HFFc6 (cell line): ENCODE data around the gene R3HDM4. TPM values are rescaled to one million over a fixed set of nuclear protein-coding genes. Genes with fewer than 3 reads are reported as not detected.
A peak's percentile ranks its signal among the peaks of the same experiment; 100 is the strongest.
"Not testable (repeated sequence)": the region's sequence is repeated elsewhere in the genome, so short reads cannot be mapped to it uniquely, and the experiment has no call there.

Experiments used
- DNase-seq: peaks from one replicate; pipeline ENCODE4 v3.0.0-alpha.2; 2018
- H3K27ac Mint-ChIP-seq: 2 replicates; pipeline ENCODE4 v1.8.0; 2020; ENCODE audit warnings: mild to moderate bottlenecking, mixed read lengths
- H3K27me3 Mint-ChIP-seq: 2 replicates; pipeline ENCODE4 v1.8.0; 2021; ENCODE audit warnings: mild to moderate bottlenecking, moderate library complexity, mixed read lengths; ENCODE audit not compliant: insufficient read depth
- H3K36me3 Mint-ChIP-seq: 2 replicates; pipeline ENCODE4 v1.8.0; 2021; ENCODE audit warnings: low read depth, mixed read lengths
- H3K4me1 Mint-ChIP-seq: 2 replicates; pipeline ENCODE4 v1.8.0; 2020; ENCODE audit warnings: low read depth, mixed read lengths
- H3K4me3 Mint-ChIP-seq: 2 replicates; pipeline ENCODE4 v1.8.0; 2020; ENCODE audit warnings: mild to moderate bottlenecking, moderate library complexity, mixed read lengths
- H3K9me3 Mint-ChIP-seq: 2 replicates; pipeline ENCODE4 v1.8.0; 2020; ENCODE audit warnings: mild to moderate bottlenecking, mixed read lengths
- total RNA-seq, 6 experiments: library from RNA; stranded (reverse); fragmentation: NEBNext Ultra II Directional; extraction: Animal tissue kit (Norgen Biotek cat#: 25700); gene quantifications; 2 replicates in 1 of 6; 3 replicates in 5 of 6; pipeline ENCODE4 v1.2.3, GENCODE V29; 2021
- TF ChIP-seq, protein P1 (sequence below): fragments of 200-600 bp; sonication (generic); IDR thresholded peaks from 2 replicates; pipeline ENCODE4 v1.5.0; 2021; ENCODE audit warnings: antibody characterized with exemption, mild to moderate bottlenecking

The R3HDM4 gene
- total RNA-seq, 6 experiments from 2014 or later = 41.9 to 53.4 (median 45.9) TPM

DNA sequence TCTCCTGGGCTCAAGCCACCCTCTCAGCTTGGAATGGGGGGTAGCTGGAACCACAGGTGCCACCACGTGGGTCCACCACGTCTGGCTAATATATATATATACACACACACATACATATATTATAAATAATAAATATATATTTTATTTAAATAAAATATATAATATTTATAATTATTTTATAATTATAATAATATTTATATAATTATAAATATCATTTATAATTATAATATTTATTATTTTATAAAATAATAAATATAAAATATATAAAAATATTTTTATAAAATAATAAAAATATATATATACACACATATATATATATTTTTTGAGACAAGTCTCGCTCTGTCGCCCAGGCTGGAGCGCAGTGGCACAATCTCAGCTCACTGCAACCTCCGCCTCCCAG, 58.5 kb downstream of the R3HDM4 start:
- Mint-ChIP-seq H3K36me3 (no peaks in the 10 kb centered on the region), H3K27me3 (peaks cover 4% of the 10 kb centered on the region; the same call in 1 of the 2 replicates), H3K4me3 (no peak overlapping the region), H3K9me3 (no peaks in the 10 kb centered on the region), H3K27ac (no peak overlapping the region), H3K4me1 (no peaks in the 10 kb centered on the region)
- DNase-seq = no peak
- TF ChIP-seq, protein P1, sequence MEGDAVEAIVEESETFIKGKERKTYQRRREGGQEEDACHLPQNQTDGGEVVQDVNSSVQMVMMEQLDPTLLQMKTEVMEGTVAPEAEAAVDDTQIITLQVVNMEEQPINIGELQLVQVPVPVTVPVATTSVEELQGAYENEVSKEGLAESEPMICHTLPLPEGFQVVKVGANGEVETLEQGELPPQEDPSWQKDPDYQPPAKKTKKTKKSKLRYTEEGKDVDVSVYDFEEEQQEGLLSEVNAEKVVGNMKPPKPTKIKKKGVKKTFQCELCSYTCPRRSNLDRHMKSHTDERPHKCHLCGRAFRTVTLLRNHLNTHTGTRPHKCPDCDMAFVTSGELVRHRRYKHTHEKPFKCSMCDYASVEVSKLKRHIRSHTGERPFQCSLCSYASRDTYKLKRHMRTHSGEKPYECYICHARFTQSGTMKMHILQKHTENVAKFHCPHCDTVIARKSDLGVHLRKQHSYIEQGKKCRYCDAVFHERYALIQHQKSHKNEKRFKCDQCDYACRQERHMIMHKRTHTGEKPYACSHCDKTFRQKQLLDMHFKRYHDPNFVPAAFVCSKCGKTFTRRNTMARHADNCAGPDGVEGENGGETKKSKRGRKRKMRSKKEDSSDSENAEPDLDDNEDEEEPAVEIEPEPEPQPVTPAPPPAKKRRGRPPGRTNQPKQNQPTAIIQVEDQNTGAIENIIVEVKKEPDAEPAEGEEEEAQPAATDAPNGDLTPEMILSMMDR = no peak

DNA sequence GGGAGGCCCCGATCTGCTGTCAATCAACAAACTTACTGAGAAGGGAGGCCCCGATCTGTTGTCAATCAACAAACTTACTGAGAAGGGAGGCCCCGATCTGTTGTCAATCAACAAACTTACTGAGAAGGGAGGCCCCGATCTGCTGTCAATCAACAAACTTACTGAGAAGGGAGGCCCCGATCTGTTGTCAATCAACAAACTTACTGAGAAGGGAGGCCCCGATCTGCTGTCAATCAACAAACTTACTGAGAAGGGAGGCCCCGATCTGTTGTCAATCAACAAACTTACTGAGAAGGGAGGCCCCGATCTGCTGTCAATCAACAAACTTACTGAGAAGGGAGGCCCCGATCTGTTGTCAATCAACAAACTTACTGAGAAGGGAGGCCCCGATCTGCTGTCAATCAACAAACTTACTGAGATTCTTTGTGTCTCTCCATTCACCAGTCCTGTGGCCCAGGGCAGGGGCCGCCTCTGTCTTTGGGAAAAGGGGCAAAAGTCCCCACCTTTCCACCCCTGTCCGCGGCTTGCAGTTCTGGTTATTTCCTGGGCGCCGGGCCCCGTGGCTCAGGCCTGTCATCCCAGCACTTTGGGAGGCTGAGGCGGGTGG, 59.3 kb downstream of the R3HDM4 start:
- not testable (repeated sequence) for H3K9me3 Mint-ChIP-seq, H3K27me3 Mint-ChIP-seq, H3K36me3 Mint-ChIP-seq, H3K4me1 Mint-ChIP-seq, H3K27ac Mint-ChIP-seq, DNase-seq, H3K4me3 Mint-ChIP-seq

DNA sequence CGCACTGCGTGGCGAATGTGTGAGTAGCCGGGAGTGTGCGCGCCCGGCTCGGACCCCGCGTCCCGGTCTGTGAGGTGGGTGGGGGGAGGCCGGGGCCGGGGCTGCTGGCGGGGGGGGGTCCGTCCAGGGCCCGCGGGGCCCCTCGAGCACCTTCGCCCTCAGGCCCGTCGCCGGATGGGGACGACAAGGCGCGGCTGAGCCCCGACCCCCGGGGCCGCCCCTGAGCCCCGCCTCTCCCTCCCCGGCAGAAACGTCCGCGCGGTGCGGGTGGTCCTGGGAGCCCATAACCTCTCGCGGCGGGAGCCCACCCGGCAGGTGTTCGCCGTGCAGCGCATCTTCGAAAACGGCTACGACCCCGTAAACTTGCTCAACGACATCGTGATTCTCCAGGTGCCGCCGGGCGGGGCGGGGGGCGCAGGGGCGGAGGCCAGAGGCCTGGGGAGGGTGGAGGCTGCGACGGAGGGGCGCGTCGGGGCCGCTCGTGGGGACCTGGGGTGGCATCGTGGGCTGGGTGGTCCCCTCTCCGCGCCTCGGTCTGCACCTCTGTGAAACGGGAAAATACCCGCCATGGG, 59.9 kb downstream of the R3HDM4 start:
- no peaks in the 10 kb centered on the region for H3K9me3 Mint-ChIP-seq
- no peak for DNase-seq

DNA sequence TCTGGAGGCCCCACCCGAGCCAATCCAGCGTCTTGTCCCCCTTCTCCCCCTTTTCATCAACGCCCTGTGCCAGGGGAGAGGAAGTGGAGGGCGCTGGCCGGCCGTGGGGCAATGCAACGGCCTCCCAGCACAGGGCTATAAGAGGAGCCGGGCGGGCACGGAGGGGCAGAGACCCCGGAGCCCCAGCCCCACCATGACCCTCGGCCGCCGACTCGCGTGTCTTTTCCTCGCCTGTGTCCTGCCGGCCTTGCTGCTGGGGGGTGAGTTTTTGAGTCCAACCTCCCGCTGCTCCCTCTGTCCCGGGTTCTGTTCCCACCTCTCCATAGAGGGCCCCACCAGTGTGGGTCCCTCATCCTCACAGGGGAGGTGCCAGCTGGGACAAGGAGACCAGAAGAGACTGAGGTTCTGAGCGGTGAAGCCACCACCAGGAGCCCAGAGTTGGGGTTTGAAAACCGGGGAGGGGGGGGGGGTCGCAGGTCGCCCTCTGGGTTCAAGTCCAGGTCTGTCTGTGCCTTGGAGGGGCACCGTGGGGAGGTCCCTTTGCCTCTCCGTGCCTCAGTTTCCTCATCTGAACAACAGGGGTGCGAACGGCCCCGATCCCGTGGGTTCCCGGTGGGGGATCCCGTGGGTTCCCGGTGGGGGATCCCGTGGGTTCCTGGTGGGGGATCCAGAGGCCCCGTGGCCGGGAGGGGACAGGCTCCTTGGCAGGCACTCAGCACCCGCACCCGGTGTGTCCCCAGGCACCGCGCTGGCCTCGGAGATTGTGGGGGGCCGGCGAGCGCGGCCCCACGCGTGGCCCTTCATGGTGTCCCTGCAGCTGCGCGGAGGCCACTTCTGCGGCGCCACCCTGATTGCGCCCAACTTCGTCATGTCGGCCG, 60.6 kb downstream of the R3HDM4 start, which contains the start of gene ELANE:
TSS of gene ELANE (plus strand) at position 168 of the 878 bp plus-strand sequence. CDS start at position 194, 26 bp downstream.
- DNase-seq = no peak
- Mint-ChIP-seq H3K27ac (no peak within 1 kb of the TSS; the same call in 1 of the 2 replicates), H3K4me3 (no peak within 1 kb of the TSS), H3K4me1 (no peaks in the 10 kb centered on the region), H3K9me3 (no peaks in the 10 kb centered on the region), H3K36me3 (no peaks in the 10 kb centered on the region), H3K27me3 (peaks cover under 1% of the 10 kb centered on the region; the same call in 1 of the 2 replicates)
- TF ChIP-seq, protein P1 = no peak

More for the DNA sequence above, 59.9 kb downstream of the R3HDM4 start:
- H3K27me3 Mint-ChIP-seq = no peaks in the 10 kb centered on the region; the same call in 1 of the 2 replicates
- no peak overlapping the region for H3K27ac Mint-ChIP-seq
- H3K4me3 Mint-ChIP-seq = no peak overlapping the region
- H3K36me3 Mint-ChIP-seq = no peaks in the 10 kb centered on the region
- TF ChIP-seq, protein P1 = no peak
- no peaks in the 10 kb centered on the region for H3K4me1 Mint-ChIP-seq

DNA sequence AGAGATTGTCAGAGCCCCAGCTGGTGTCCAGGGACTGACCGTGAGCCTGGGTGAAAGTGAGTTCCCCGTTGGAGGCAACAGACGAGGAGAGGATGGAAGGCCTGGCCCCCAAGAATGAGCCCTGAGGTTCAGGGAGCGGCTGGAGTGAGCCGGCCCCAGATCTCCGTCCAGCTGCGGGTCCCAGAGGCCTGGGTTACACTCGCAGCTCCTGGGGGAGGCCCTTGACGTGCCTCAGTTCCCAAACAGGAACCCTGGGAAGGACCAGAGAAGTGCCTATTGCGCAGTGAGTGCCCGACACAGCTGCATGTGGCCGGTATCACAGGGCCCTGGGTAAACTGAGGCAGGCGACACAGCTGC, 62.1 kb downstream of the R3HDM4 start:
- peaks cover 8% of the 10 kb centered on the region for H3K27me3 Mint-ChIP-seq

More for the DNA sequence above, 62.1 kb downstream of the R3HDM4 start:
- no peaks in the 10 kb centered on the region for H3K9me3 Mint-ChIP-seq
- no peak overlapping the region for H3K4me3 Mint-ChIP-seq
- peak overlapping the region; percentile 54 for H3K27ac Mint-ChIP-seq
- H3K4me1 Mint-ChIP-seq = no peaks in the 10 kb centered on the region
- H3K36me3 Mint-ChIP-seq = no peaks in the 10 kb centered on the region
- DNase-seq = no peak
- TF ChIP-seq, protein P1 = no peak
